GM12878 (cell line): ENCODE data around the gene TCHP.

Experiments used
- ETV6 ChIP-seq, 2 experiments: fragments of 450-650 bp in 1 of 2; IDR thresholded peaks in 1 of 2; conservative IDR thresholded peaks in 1 of 2; 2 replicates each; pipeline ENCODE4 v1.6.1; 2014; ENCODE audit warnings: antibody characterized with exemption in 1 of 2, borderline replicate concordance in 1 of 2, low read depth in 1 of 2, mild to moderate bottlenecking in 1 of 2, moderate library complexity in 1 of 2
- FOXK2 ChIP-seq: fragments of 450-650 bp; IDR thresholded peaks from 2 replicates; pipeline ENCODE4 v1.6.1; 2017; ENCODE audit warnings: mild to moderate bottlenecking, moderate library complexity
- POLR2AphosphoS5 ChIP-seq: IDR thresholded peaks from 2 replicates; pipeline ENCODE4 v1.6.1; 2011; ENCODE audit warnings: mild to moderate bottlenecking, low read length, inconsistent platforms
- RAD21 ChIP-seq: IDR thresholded peaks from 2 replicates; pipeline ENCODE4 v1.6.1; 2011; ENCODE audit warnings: mild to moderate bottlenecking, low read depth, low read length, moderate library complexity; ENCODE audit not compliant: insufficient read depth
- YY1 ChIP-seq: IDR thresholded peaks from 2 replicates; pipeline ENCODE4 v1.6.1; 2011; ENCODE audit warnings: low read depth, mild to moderate bottlenecking, low read length
- TF ChIP-seq, protein P1 (sequence below), 3 experiments: IDR thresholded peaks in 2 of 3; conservative IDR thresholded peaks in 1 of 3; 2 replicates each; pipeline ENCODE4 v1.5.1; 2011; ENCODE audit warnings: low read depth in 3 of 3, low read length in 3 of 3, mild to moderate bottlenecking in 3 of 3, control low read depth in 2 of 3, moderate library complexity in 2 of 3, inconsistent platforms in 1 of 3, mixed read lengths in 1 of 3; ENCODE audit not compliant: control insufficient read depth in 2 of 3, insufficient read depth in 1 of 3; ENCODE audit errors: extremely low read depth in 1 of 3
- TF ChIP-seq, protein P2 (sequence below): fragments of 450-650 bp; IDR thresholded peaks from 2 replicates; pipeline ENCODE4 v1.6.1; 2014; ENCODE audit warnings: mild to moderate bottlenecking

DNA sequence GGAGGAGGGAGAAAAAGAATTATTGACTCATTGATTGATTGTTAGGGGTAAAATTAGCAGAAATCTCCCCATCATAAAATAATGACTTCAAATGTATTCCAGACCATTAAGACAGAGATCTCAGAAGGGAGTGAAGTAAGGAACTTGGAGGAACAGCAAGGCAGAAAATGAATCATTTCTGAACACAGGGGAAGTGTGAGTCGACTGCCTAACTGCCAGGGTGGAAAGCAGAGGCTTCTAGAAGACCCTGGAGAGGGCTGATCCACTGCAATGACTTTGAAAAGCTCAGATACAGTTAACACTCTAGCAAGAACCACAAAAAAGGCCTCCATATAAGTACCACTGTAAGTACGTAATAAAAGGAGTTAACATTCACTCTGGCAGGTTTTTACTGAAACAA, 29.4 kb upstream of the TCHP start:
- TF ChIP-seq FOXK2 (no peak), YY1 (no peak), RAD21 (no peak), ETV6 (conservative IDR thresholded peaks at IDR 0.05 in 1 of 2, IDR thresholded peaks at IDR 0.05 in 1 of 2; ENCODE audit: borderline replicate concordance in 1 of 2, low read depth in 1 of 2) (no peak), POLR2AphosphoS5 (no peak)
- TF ChIP-seq, protein P1, sequence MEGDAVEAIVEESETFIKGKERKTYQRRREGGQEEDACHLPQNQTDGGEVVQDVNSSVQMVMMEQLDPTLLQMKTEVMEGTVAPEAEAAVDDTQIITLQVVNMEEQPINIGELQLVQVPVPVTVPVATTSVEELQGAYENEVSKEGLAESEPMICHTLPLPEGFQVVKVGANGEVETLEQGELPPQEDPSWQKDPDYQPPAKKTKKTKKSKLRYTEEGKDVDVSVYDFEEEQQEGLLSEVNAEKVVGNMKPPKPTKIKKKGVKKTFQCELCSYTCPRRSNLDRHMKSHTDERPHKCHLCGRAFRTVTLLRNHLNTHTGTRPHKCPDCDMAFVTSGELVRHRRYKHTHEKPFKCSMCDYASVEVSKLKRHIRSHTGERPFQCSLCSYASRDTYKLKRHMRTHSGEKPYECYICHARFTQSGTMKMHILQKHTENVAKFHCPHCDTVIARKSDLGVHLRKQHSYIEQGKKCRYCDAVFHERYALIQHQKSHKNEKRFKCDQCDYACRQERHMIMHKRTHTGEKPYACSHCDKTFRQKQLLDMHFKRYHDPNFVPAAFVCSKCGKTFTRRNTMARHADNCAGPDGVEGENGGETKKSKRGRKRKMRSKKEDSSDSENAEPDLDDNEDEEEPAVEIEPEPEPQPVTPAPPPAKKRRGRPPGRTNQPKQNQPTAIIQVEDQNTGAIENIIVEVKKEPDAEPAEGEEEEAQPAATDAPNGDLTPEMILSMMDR (IDR thresholded peaks at IDR 0.05 in 2 of 3, conservative IDR thresholded peaks at IDR 0.05 in 1 of 3; ENCODE audit: control insufficient read depth in 2 of 3, extremely low read depth in 1 of 3, insufficient read depth in 1 of 3, low read depth in 3 of 3, low read length in 3 of 3), result no peak
- TF ChIP-seq, protein P2, sequence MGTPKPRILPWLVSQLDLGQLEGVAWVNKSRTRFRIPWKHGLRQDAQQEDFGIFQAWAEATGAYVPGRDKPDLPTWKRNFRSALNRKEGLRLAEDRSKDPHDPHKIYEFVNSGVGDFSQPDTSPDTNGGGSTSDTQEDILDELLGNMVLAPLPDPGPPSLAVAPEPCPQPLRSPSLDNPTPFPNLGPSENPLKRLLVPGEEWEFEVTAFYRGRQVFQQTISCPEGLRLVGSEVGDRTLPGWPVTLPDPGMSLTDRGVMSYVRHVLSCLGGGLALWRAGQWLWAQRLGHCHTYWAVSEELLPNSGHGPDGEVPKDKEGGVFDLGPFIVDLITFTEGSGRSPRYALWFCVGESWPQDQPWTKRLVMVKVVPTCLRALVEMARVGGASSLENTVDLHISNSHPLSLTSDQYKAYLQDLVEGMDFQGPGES, result no peak
